Measurements from ENCODE around the gene RIC8B. TPM values are rescaled to one million over a fixed set of nuclear protein-coding genes. Genes with fewer than 3 reads are reported as not detected.

The RIC8B gene
- total and polyA plus RNA-seq, 2 of the 13 experiments (the other 11 are each of a cell fraction or from before 2014, with no cell fraction given), result 5.1 to 7.5 TPM

DNA sequence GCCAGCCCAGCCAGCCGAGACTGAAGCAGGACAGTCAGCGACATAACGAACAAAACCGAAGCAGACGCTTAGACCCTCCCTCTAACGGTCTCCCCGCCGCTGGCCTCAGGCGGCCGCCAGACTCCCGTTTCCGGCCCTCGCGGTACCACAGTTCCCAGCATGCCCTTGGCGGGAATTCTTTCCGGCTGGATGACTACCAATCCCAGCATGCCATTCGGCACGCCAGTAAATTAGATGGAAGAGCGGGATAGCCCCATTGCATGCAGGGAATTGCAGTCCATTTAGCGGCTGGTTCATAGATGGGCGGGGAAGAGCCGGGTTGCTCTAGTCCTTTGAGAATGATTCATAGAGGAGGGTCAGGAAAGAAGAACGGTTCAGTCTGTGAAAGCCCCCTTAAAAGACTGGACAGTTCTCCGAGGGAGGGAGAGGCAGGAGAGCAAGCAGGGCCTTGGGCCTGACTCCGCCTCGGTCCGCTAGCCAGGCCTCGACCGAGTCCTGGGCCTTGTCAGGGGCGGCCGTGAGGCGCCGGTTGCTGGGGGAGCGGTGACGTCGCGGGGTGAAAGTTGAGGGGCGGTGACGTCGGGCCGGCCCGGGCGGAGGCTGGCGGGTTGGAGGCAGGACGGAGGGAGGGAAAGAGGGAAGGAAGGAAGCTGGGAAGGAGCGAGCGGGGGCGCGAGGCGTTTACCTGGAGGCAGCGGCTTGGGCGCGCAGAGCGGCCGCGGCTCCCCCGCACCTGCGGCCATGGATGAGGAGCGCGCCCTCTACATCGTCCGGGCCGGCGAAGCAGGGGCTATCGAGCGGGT lies at the start of gene RIC8B (continued):
- TF ChIP-seq, protein P1, sequence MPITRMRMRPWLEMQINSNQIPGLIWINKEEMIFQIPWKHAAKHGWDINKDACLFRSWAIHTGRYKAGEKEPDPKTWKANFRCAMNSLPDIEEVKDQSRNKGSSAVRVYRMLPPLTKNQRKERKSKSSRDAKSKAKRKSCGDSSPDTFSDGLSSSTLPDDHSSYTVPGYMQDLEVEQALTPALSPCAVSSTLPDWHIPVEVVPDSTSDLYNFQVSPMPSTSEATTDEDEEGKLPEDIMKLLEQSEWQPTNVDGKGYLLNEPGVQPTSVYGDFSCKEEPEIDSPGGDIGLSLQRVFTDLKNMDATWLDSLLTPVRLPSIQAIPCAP (CRISPR knock-in tag; IDR thresholded peaks at IDR 0.05; ENCODE audit: low read depth), result no peak; the same call in 1 of the 2 replicates
- peak; percentile 82; the same call in 1 of the 2 replicates for TF ChIP-seq TBP (CRISPR knock-in tag; IDR thresholded peaks at IDR 0.05)
- TF ChIP-seq, protein P2, sequence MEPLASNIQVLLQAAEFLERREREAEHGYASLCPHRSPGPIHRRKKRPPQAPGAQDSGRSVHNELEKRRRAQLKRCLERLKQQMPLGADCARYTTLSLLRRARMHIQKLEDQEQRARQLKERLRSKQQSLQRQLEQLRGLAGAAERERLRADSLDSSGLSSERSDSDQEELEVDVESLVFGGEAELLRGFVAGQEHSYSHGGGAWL (CRISPR knock-in tag; IDR thresholded peaks at IDR 0.05), result peak; percentile 59; the same call in 1 of the 2 replicates
- no peak for TF ChIP-seq ZBTB8A (CRISPR knock-in tag; IDR thresholded peaks at IDR 0.05; ENCODE audit: borderline replicate concordance, low read depth)
- no peak for TF ChIP-seq TAF15 (IDR thresholded peaks at IDR 0.05; ENCODE audit: low read depth, low read length, poor library complexity, severe bottlenecking)
- TF ChIP-seq KDM4B (CRISPR knock-in tag; IDR thresholded peaks at IDR 0.05), result peak; percentile 46; the same call in 1 of the 2 replicates
- peak; percentile 63 for TF ChIP-seq ZNF430 (CRISPR knock-in tag; IDR thresholded peaks at IDR 0.05)
- peak; percentile 49; the same call in 1 of the 2 replicates for TF ChIP-seq RFXAP (CRISPR knock-in tag; IDR thresholded peaks at IDR 0.05; ENCODE audit: borderline replicate concordance)
- no peak for TF ChIP-seq ZNF737 (CRISPR knock-in tag; IDR thresholded peaks at IDR 0.05; ENCODE audit: borderline replicate concordance)
- TF ChIP-seq, protein P3, sequence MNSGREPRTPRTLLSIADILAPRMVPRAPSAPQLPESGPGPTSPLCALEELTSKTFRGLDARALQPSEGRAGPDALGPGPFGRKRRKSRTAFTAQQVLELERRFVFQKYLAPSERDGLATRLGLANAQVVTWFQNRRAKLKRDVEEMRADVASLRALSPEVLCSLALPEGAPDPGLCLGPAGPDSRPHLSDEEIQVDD (CRISPR knock-in tag; IDR thresholded peaks at IDR 0.05; ENCODE audit: borderline replicate concordance), result no peak
- TF ChIP-seq RBAK (CRISPR knock-in tag; IDR thresholded peaks at IDR 0.05), result no peak
- peak; percentile 36; the same call in 1 of the 2 replicates for TF ChIP-seq HDAC2 (CRISPR knock-in tag; IDR thresholded peaks at IDR 0.05)
- no peak for TF ChIP-seq TRIM24 (CRISPR knock-in tag; IDR thresholded peaks at IDR 0.05)
- TF ChIP-seq SIX4 (CRISPR knock-in tag; IDR thresholded peaks at IDR 0.05), result no peak
- TF ChIP-seq YEATS4 (CRISPR knock-in tag; IDR thresholded peaks at IDR 0.05; ENCODE audit: borderline replicate concordance), result peak; percentile 77; the same call in 1 of the 2 replicates
- no peak for TF ChIP-seq ZNF337 (CRISPR knock-in tag; IDR thresholded peaks at IDR 0.05; ENCODE audit: borderline replicate concordance, low read depth)
- TF ChIP-seq, protein P4, sequence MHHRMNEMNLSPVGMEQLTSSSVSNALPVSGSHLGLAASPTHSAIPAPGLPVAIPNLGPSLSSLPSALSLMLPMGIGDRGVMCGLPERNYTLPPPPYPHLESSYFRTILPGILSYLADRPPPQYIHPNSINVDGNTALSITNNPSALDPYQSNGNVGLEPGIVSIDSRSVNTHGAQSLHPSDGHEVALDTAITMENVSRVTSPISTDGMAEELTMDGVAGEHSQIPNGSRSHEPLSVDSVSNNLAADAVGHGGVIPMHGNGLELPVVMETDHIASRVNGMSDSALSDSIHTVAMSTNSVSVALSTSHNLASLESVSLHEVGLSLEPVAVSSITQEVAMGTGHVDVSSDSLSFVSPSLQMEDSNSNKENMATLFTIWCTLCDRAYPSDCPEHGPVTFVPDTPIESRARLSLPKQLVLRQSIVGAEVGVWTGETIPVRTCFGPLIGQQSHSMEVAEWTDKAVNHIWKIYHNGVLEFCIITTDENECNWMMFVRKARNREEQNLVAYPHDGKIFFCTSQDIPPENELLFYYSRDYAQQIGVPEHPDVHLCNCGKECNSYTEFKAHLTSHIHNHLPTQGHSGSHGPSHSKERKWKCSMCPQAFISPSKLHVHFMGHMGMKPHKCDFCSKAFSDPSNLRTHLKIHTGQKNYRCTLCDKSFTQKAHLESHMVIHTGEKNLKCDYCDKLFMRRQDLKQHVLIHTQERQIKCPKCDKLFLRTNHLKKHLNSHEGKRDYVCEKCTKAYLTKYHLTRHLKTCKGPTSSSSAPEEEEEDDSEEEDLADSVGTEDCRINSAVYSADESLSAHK (CRISPR knock-in tag; IDR thresholded peaks at IDR 0.05; ENCODE audit: borderline replicate concordance), result no peak
- TF ChIP-seq, protein P5, sequence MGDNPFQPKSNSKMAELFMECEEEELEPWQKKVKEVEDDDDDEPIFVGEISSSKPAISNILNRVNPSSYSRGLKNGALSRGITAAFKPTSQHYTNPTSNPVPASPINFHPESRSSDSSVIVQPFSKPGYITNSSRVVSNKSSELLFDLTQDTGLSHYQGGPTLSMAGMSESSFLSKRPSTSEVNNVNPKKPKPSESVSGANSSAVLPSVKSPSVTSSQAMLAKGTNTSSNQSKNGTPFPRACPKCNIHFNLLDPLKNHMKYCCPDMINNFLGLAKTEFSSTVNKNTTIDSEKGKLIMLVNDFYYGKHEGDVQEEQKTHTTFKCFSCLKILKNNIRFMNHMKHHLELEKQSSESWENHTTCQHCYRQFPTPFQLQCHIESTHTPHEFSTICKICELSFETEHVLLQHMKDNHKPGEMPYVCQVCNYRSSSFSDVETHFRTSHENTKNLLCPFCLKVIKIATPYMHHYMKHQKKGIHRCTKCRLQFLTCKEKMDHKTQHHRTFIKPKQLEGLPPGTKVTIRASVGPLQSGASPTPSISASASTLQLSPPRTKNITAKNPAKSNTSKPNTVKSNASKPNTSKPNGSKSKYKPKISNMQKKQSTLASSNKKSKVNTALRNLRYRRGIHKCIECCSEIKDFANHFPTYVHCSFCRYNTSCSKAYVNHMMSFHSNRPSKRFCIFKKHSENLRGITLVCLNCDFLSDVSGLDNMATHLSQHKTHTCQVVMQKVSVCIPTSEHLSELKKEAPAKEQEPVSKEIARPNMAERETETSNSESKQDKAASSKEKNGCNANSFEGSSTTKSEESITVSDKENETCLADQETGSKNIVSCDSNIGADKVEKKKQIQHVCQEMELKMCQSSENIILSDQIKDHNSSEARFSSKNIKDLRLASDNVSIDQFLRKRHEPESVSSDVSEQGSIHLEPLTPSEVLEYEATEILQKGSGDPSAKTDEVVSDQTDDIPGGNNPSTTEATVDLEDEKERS (CRISPR knock-in tag; IDR thresholded peaks at IDR 0.05), result no peak
- peak; percentile 42; the same call in 1 of the 2 replicates for TF ChIP-seq SP5 (CRISPR knock-in tag; IDR thresholded peaks at IDR 0.05; ENCODE audit: borderline replicate concordance, low read depth)
- TF ChIP-seq ZNF749 (CRISPR knock-in tag; IDR thresholded peaks at IDR 0.05; ENCODE audit: borderline replicate concordance), result no peak
- no peak for TF ChIP-seq ATF7-NPFF (CRISPR knock-in tag; IDR thresholded peaks at IDR 0.05; ENCODE audit: low read depth)
- peak; percentile 84 to 88 for TF ChIP-seq POLR2A (IDR thresholded peaks at IDR 0.05; ENCODE audit: insufficient read depth in 1 of 2, low read depth in 2 of 2, low read length in 2 of 2)

Data from HepG2 (cell line).